Sigmoid colon (tissue), 7 donors: Measurements from ENCODE around the gene SSBP4. TPM values are rescaled to one million over a fixed set of nuclear protein-coding genes. Genes with fewer than 3 reads are reported as not detected.
A peak's percentile ranks its signal among the peaks of the same experiment; 100 is the strongest.

ENCODE experiments used
- DNase-seq: peaks from one replicate; pipeline ENCODE4 v3.0.0-alpha.2; 2019
- H3K27ac ChIP-seq, 4 donors: fragments of 200-600 bp; sonication (generic); one replicate each; pipeline ENCODE4 v1.5.1; 2016 to 2019; ENCODE audit warnings: mild to moderate bottlenecking in 1 of 4
- H3K27me3 ChIP-seq, 3 donors: fragments of 200-600 bp; sonication (generic); one replicate each; pipeline ENCODE4 v1.5.1; 2019; ENCODE audit warnings: mild to moderate bottlenecking in 1 of 3
- H3K36me3 ChIP-seq, 4 donors: fragments of 200-600 bp; sonication (generic); one replicate each; pipeline ENCODE4 v1.5.1; 2016 to 2019
- H3K4me1 ChIP-seq, 4 donors: fragments of 200-600 bp; sonication (generic); one replicate each; pipeline ENCODE4 v1.5.1; 2017 to 2019
- H3K4me3 ChIP-seq, 4 donors: fragments of 200-600 bp; sonication (generic); one replicate each; pipeline ENCODE4 v1.5.1; 2017 to 2019; ENCODE audit warnings: mild to moderate bottlenecking in 2 of 4, moderate library complexity in 1 of 4
- H3K9me3 ChIP-seq, 4 donors: fragments of 200-600 bp in 3 of 4; sonication (generic) in 3 of 4; one replicate each; pipeline versions ENCODE4 v1.5.1 to v1.6.1; 2013 to 2019
- EP300 ChIP-seq, 4 donors: sonication (generic); formaldehyde crosslinking; IDR thresholded peaks; one replicate each; pipeline ENCODE4 v1.6.1; 2017; ENCODE audit warnings: antibody characterized with exemption in 4 of 4
- POLR2A ChIP-seq, 2 donors: fragments of 450-650 bp; IDR thresholded peaks; one replicate each; pipeline ENCODE4 v1.6.1; 2016; ENCODE audit warnings: antibody characterized with exemption in 2 of 2, mild to moderate bottlenecking in 2 of 2, moderate library complexity in 2 of 2
- POLR2AphosphoS5 ChIP-seq, 4 donors: sonication (generic); formaldehyde crosslinking; IDR thresholded peaks; one replicate each; pipeline ENCODE4 v1.6.1; 2017; ENCODE audit warnings: antibody characterized with exemption in 4 of 4
- WGBS, 2 donors: extraction: QIAGEN DNeasy Blood & Tissue Kit; methylation state at CpG; one replicate each; pipeline ENCODE4 v1.1.7; 2013; 5-methylcytosine and 5-hydroxymethylcytosine counted together
- intact Hi-C: fragments of 100-400 bp; cut with DNase I; formaldehyde crosslinking; loops from one replicate; pipeline ENCODE4 v1.15.1; 2023
- polyA plus RNA-seq, 3 donors: library from polyadenylated mRNA; stranded (reverse); fragments of 200-250 nt; gene quantifications; one replicate each; pipeline ENCODE4 v1.2.3, GENCODE V29; 2013
- total RNA-seq, 4 donors: library from RNA; depleted of rRNA; stranded (reverse); fragments of >200 nt; gene quantifications; one replicate each; pipeline ENCODE4 v1.1.0, GENCODE V29; 2016
- TF ChIP-seq, protein P1 (sequence below), 4 experiments: fragments of 450-650 bp in 3 of 4; fragments of 200-600 bp in 1 of 4; IDR thresholded peaks; one replicate each; pipeline ENCODE4 v1.5.1; 2016 to 2019; ENCODE audit warnings: antibody characterized with exemption in 4 of 4, mild to moderate bottlenecking in 3 of 4, moderate library complexity in 2 of 4
- donor health status: healthy with polysubstance abuse.
- donor health status: Bipolar disorder and iron deficiency.
- donor health status: healthy.

SSBP4 gene
- total and polyA plus RNA-seq, 7 donors: 13.9 to 71.4 (median 52.4) TPM

DNA sequence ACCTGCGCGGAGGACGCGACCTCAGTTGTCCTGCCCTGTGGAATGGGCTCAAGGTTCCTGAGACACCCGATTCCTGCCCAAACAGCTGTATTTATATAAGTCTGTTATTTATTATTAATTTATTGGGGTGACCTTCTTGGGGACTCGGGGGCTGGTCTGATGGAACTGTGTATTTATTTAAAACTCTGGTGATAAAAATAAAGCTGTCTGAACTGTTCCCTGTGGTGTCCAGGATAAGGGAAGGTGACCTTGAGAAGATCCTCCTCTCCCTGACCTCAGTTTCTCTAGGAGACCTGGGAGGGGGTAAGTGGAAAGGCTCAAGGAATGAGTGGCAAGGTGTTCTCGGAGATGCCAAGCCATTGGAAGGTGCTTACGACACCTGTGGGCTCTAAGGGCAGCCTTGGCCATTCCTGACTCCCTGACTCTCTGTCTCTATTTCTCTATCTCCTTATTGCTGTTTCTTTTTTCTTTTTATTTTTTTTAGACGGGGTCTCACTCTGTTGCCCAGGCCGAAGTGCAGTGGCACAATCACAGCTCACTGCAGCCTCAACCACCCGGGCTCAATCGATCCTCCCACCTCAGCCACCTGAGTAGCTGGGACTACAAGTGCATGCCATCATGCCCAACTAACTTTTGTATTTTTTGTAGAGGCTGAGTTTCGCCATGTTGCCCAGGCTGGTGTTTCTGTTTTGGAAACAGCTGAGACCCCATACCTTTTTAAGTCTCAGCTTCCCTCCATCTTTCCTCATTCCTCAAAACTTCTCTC is 30.1 kb upstream of the SSBP4 start:
- Histone ChIP-seq H3K4me1 (peaks cover 0 to 20% (median 13%) of the 10 kb centered on the region in 4 donors), H3K27me3 (peaks cover 0 to 32% (median 0%) of the 10 kb centered on the region in 3 donors), H3K27ac (no peak overlapping the region), H3K4me3 (peak overlapping the region in 2 of 4 donors; percentile 36 to 41), H3K36me3 (no peaks in the 10 kb centered on the region), H3K9me3 (peaks cover 0 to 5% (median 0%) of the 10 kb centered on the region in 4 donors)
- DNase-seq: no peak
- WGBS, 2 donors: 86 to 87% methylated on average over 13 of the region's 13 CpGs
- intact Hi-C loops: loop anchor here (1.0 kb wide), 1 partner anchor 21 kb away; no protein-coding TSS in a partner anchor
- TF ChIP-seq POLR2A (IDR thresholded peaks at IDR 0.05) (no peak), POLR2AphosphoS5 (IDR thresholded peaks at IDR 0.05) (no peak)
- TF ChIP-seq, protein P1, sequence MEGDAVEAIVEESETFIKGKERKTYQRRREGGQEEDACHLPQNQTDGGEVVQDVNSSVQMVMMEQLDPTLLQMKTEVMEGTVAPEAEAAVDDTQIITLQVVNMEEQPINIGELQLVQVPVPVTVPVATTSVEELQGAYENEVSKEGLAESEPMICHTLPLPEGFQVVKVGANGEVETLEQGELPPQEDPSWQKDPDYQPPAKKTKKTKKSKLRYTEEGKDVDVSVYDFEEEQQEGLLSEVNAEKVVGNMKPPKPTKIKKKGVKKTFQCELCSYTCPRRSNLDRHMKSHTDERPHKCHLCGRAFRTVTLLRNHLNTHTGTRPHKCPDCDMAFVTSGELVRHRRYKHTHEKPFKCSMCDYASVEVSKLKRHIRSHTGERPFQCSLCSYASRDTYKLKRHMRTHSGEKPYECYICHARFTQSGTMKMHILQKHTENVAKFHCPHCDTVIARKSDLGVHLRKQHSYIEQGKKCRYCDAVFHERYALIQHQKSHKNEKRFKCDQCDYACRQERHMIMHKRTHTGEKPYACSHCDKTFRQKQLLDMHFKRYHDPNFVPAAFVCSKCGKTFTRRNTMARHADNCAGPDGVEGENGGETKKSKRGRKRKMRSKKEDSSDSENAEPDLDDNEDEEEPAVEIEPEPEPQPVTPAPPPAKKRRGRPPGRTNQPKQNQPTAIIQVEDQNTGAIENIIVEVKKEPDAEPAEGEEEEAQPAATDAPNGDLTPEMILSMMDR (IDR thresholded peaks at IDR 0.05): no peak

DNA sequence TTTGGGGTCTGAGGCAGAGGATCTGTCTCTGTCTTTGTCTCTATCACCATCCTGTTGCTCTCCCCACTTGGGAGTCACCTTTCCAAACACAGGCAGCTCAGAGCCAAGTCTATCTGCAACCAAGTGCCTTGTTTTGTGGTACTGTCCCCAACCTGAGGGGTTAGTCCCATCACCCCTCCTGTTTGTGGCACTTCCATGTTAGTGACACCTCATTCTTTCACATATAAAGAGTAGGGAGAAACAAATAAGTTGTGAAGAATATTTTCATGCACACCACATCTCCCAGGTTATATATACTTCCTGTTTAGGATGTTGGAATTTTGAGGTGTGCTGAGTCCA is 29.5 kb upstream of the SSBP4 start:
- H3K27me3 ChIP-seq: peaks cover 0 to 27% (median 0%) of the 10 kb centered on the region in 3 donors
- no peak overlapping the region for H3K4me3 ChIP-seq
- H3K4me1 ChIP-seq: peaks cover 0 to 20% (median 13%) of the 10 kb centered on the region in 4 donors
- no peaks in the 10 kb centered on the region for H3K36me3 ChIP-seq
- intact Hi-C loops: no loop called here
- DNase-seq: no peak
- TF ChIP-seq EP300 (IDR thresholded peaks at IDR 0.05): no peak
- TF ChIP-seq POLR2A (IDR thresholded peaks at IDR 0.05): no peak
- TF ChIP-seq, protein P1 (IDR thresholded peaks at IDR 0.05): no peak
- no peak for TF ChIP-seq POLR2AphosphoS5 (IDR thresholded peaks at IDR 0.05)
- peaks cover 0 to 5% (median 0%) of the 10 kb centered on the region in 4 donors for H3K9me3 ChIP-seq
- H3K27ac ChIP-seq: no peak overlapping the region

DNA sequence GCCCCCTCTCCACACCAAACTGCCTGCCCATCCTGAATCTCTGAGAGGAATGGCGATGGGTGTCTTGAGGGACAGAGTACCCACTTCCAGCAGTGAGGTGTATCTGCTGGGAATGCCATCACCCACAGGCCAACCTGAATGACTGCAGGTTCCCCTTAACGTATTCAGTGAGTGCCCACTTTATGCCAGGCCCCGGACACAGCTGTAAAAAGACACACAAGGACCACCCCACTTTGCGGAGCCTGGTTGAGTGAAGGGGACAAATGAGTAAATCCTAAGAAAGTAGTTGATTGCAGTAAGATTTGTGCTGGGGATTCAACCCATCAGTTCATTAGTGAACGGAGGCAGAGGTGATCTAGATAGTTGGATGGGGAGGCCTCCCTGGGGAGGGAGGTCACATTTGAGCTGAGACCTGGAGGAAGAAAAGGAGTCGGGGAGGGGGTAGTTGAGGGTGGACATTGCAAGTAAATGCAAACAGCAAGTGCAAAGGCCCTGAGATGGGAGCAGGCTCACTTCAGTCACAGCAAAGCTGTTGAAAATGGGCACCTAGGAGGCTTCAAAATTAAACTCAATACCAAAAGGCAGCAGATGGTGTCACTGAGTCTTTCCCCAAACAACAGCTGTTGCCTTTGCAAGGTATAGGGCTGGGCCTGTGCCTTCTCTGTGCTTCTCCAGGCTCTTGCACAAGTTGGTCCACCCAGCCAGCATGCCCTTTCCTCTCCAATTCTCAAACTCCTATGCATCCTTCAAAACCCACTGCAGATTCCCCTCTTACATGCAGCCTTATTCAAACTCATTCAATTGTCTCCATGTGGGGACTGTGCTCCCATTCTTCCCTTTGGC is 28.9 kb upstream of the SSBP4 start:
- no peak for DNase-seq
- peaks cover 0 to 21% (median 0%) of the 10 kb centered on the region in 3 donors for H3K27me3 ChIP-seq
- no peak for TF ChIP-seq POLR2AphosphoS5 (IDR thresholded peaks at IDR 0.05)
- TF ChIP-seq POLR2A (IDR thresholded peaks at IDR 0.05): no peak
- TF ChIP-seq, protein P1 (IDR thresholded peaks at IDR 0.05): no peak
- TF ChIP-seq EP300 (IDR thresholded peaks at IDR 0.05): no peak
- WGBS, 2 donors: 83 to 92% methylated on average over 6 of the region's 6 CpGs
- H3K36me3 ChIP-seq: no peaks in the 10 kb centered on the region
- no peak overlapping the region for H3K4me3 ChIP-seq
- H3K27ac ChIP-seq: no peak overlapping the region
- peaks cover 0 to 20% (median 13%) of the 10 kb centered on the region in 4 donors for H3K4me1 ChIP-seq
- H3K9me3 ChIP-seq: peaks cover 0 to 5% (median 0%) of the 10 kb centered on the region in 4 donors
- intact Hi-C loops: no loop called here

DNA sequence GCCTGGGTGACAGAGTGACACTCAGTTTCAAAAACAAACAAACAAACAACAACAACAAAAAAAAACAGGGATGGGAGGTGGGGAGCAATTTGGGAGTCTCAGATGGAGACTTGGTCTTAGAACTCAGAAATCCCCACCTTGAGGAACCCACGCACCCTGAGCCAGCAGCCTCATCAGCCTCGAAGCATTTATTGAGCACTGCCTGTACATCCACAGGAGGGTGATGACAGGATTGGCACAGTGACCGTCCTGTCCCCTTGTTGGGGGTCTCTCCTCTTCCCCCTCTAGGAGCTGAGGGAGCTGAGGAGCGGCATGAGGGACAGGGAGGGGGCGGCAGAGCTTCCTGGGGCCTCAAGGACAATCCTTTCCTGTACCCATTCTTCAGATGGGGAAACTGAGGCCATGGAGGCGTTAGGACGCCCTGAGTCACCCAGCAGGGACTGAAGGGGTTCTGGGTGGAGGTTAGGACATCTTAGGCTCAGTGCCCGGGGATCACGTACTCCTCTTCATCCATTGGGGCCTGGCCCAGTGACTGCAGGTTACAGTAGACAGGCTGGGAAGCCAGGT is 27.6 kb upstream of the SSBP4 start:
- TF ChIP-seq EP300 (IDR thresholded peaks at IDR 0.05) (no peak), POLR2A (IDR thresholded peaks at IDR 0.05) (no peak), POLR2AphosphoS5 (IDR thresholded peaks at IDR 0.05) (no peak)
- TF ChIP-seq, protein P1 (IDR thresholded peaks at IDR 0.05): no peak
- DNase-seq: no peak
- intact Hi-C loops: no loop called here
- H3K4me1 ChIP-seq: peaks cover 0 to 11% (median 10%) of the 10 kb centered on the region in 4 donors
- H3K9me3 ChIP-seq: peaks cover 0 to 5% (median 0%) of the 10 kb centered on the region in 4 donors
- no peaks in the 10 kb centered on the region for H3K36me3 ChIP-seq
- H3K4me3 ChIP-seq: no peak overlapping the region
- peaks cover 2 to 15% (median 8%) of the 10 kb centered on the region in 3 donors for H3K27me3 ChIP-seq
- H3K27ac ChIP-seq: no peak overlapping the region
- WGBS, 2 donors: 82 to 85% methylated on average over 9 of the region's 9 CpGs
